SK-N-SH (cell line): ENCODE data around the gene PER2. TPM values are rescaled to one million over a fixed set of nuclear protein-coding genes. Genes with fewer than 3 reads are reported as not detected.

Source experiments
- polyA plus RNA-seq, 3 experiments: library from polyadenylated mRNA; depleted of rRNA; stranded (reverse); fragments of >200 nt; gene quantifications; 2 replicates each; pipeline ENCODE4 v1.2.3, GENCODE V29; 2012

PER2 gene
- polyA plus RNA-seq, 1 of the 3 experiments (the other 2 are of a cell fraction) = 0.82 TPM

Other genes with a start within 250 kb of the PER2 start
- 19.1 and 20.9 TPM in 2 replicates for gene SCLY, start 227.6 kb downstream of the PER2 start, polyA plus RNA-seq (2012; rRNA removed)
- 0.03 and 0.05 TPM in 2 replicates for gene ESPNL, start 188.3 kb downstream of the PER2 start, polyA plus RNA-seq (2012; rRNA removed)
- not detected in 2 replicates for gene KLHL30, start 149.9 kb downstream of the PER2 start, polyA plus RNA-seq (2012; rRNA removed)
- 1.3 and 1.5 TPM in 2 replicates for gene ERFE, start 129.6 kb downstream of the PER2 start, polyA plus RNA-seq (2012; rRNA removed)
- 35.6 and 49.2 TPM in 2 replicates for gene ILKAP, start 84.9 kb downstream of the PER2 start, polyA plus RNA-seq (2012; rRNA removed)
- gene HES6, start 48.6 kb downstream of the PER2 start, polyA plus RNA-seq (2012; rRNA removed) = 3.6 and 4.4 TPM in 2 replicates
- gene TRAF3IP1, start 31.9 kb upstream of the PER2 start, polyA plus RNA-seq (2012; rRNA removed) = 9.7 and 15.0 TPM in 2 replicates
- 33.3 and 33.6 TPM in 2 replicates for gene ASB1, start 138.3 kb upstream of the PER2 start, polyA plus RNA-seq (2012; rRNA removed)